Measurements from ENCODE around the gene HSPB6.

DNA sequence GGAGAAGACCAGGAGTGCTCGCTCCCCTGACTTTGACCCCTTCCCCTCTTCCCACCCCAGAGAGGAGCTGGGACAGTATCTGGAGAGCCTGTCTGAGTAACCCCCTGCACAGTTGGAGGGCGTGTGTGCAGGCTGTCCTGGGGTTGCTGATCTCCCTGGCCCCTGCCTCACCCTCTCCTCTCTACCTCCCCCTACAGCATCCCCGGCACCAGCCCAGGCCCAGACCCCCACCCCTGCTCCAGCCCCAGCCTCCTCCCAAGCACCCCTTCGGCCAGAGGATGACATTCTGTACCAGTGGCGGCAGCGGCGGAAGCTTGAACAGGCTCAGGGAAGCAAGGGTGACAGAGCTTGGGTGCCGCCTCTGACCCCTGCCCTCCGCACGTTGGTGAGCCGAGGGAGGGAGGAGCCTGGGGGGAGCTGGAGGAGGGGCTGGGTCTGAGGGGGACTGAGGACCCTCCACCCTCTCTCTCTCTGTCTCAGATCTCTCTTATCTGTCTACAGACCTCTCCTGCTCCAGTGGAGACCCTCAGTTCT is 9.8 kb upstream of the HSPB6 start:
- TF ChIP-seq, protein P1, sequence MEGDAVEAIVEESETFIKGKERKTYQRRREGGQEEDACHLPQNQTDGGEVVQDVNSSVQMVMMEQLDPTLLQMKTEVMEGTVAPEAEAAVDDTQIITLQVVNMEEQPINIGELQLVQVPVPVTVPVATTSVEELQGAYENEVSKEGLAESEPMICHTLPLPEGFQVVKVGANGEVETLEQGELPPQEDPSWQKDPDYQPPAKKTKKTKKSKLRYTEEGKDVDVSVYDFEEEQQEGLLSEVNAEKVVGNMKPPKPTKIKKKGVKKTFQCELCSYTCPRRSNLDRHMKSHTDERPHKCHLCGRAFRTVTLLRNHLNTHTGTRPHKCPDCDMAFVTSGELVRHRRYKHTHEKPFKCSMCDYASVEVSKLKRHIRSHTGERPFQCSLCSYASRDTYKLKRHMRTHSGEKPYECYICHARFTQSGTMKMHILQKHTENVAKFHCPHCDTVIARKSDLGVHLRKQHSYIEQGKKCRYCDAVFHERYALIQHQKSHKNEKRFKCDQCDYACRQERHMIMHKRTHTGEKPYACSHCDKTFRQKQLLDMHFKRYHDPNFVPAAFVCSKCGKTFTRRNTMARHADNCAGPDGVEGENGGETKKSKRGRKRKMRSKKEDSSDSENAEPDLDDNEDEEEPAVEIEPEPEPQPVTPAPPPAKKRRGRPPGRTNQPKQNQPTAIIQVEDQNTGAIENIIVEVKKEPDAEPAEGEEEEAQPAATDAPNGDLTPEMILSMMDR (optimal IDR thresholded peaks at IDR 0.05 in 1 of 3, IDR thresholded peaks at IDR 0.05 in 1 of 3, conservative IDR thresholded peaks at IDR 0.05 in 1 of 3; ENCODE audit: extremely low read depth in 1 of 3, insufficient read depth in 2 of 3, low read length in 3 of 3): no peak
- TF ChIP-seq EZH2 (IDR thresholded peaks at IDR 0.05; ENCODE audit: low read length): no peak
